Measurements from ENCODE around the gene CEP152.

- TF ChIP-seq GABPA (IDR thresholded peaks at IDR 0.05; ENCODE audit: low read depth) (no peak), SPI1 (IDR thresholded peaks at IDR 0.05; ENCODE audit: borderline replicate concordance, low read depth) (no peak), CTCF (IDR thresholded peaks at IDR 0.05; ENCODE audit: insufficient read depth, low read length) (no peak), REST (IDR thresholded peaks at IDR 0.05; ENCODE audit: insufficient replicate concordance, low read depth) (no peak), POLR2AphosphoS5 (IDR thresholded peaks at IDR 0.05; ENCODE audit: low read depth) (no peak)
These were observed 44.9 kb upstream of the CEP152 start for GRCh38 chr15:48855501-48856440.
